Adipocyte (in vitro differentiated cells): Measurements from ENCODE around the gene RRAD.

Experiments
- DNase-seq: peaks from one replicate; pipeline ENCODE4 v3.0.0-alpha.2; 2015; ENCODE audit warnings: low read depth
- H3K27me3 ChIP-seq: replicated peaks from 2 replicates; pipeline ENCODE4 v1.7.0; 2013; ENCODE audit warnings: mild to moderate bottlenecking, low read length, moderate library complexity; ENCODE audit not compliant: control insufficient read depth, insufficient read depth
- H3K36me3 ChIP-seq: 2 replicates; pipeline ENCODE4 v1.7.0; 2013; ENCODE audit warnings: low read length, mild to moderate bottlenecking, moderate library complexity; ENCODE audit not compliant: control insufficient read depth, insufficient read depth, severe bottlenecking
- H3K4me1 ChIP-seq: 2 replicates; pipeline ENCODE4 v1.7.0; 2013; ENCODE audit warnings: mild to moderate bottlenecking, low read length, moderate library complexity; ENCODE audit not compliant: control insufficient read depth, insufficient read depth
- H3K4me3 ChIP-seq: 2 replicates; pipeline ENCODE4 v1.7.0; 2013; ENCODE audit warnings: mild to moderate bottlenecking, low read length, moderate library complexity
- H3K9ac ChIP-seq: 2 replicates; pipeline ENCODE4 v1.7.0; 2013; ENCODE audit warnings: mild to moderate bottlenecking, low read length, moderate library complexity
- H3K9me3 ChIP-seq: 2 replicates; pipeline ENCODE4 v1.7.0; 2013; ENCODE audit warnings: mild to moderate bottlenecking, low read length, moderate library complexity; ENCODE audit not compliant: control insufficient read depth

The RRAD gene

GRCh38 chr16:66919569-66920298, 5.6 kb downstream of the RRAD start:
- no peak for DNase-seq
- H3K4me1 ChIP-seq: peaks cover 13% of the 10 kb centered on the region
- peaks cover 50% of the 10 kb centered on the region for H3K27me3 ChIP-seq

GRCh38 chr16:66918803-66919568, 6.3 kb downstream of the RRAD start, which contains the start of gene CDH16:
Gene CDH16 (minus strand): TSS chr16:66918885. CDS start chr16:66918065, 820 bp downstream.
- H3K9ac ChIP-seq: no peak within 1 kb of the TSS
- peaks cover 12% of the 10 kb centered on the region for H3K4me1 ChIP-seq
- H3K27me3 ChIP-seq: peaks cover 56% of the 10 kb centered on the region
- H3K4me3 ChIP-seq: no peak within 1 kb of the TSS
- DNase-seq: no peak
- H3K36me3 ChIP-seq: no peaks in the 10 kb centered on the region
- H3K9me3 ChIP-seq: no peaks in the 10 kb centered on the region

More at GRCh38 chr16:66919569-66920298, 5.6 kb downstream of the RRAD start:
- H3K4me3 ChIP-seq: no peak overlapping the region
- no peak overlapping the region for H3K9ac ChIP-seq
- H3K9me3 ChIP-seq: no peaks in the 10 kb centered on the region
- H3K36me3 ChIP-seq: no peaks in the 10 kb centered on the region

GRCh38 chr16:66918355-66918754, 7.0 kb downstream of the RRAD start:
- no peaks in the 10 kb centered on the region for H3K9me3 ChIP-seq
- no peak overlapping the region for H3K9ac ChIP-seq
- no peak overlapping the region for H3K4me3 ChIP-seq
- DNase-seq: no peak
- peaks cover 57% of the 10 kb centered on the region for H3K27me3 ChIP-seq
- no peaks in the 10 kb centered on the region for H3K36me3 ChIP-seq
- peaks cover 6% of the 10 kb centered on the region for H3K4me1 ChIP-seq

GRCh38 chr16:66917741-66918140, 7.6 kb downstream of the RRAD start:
- Histone ChIP-seq H3K9ac (no peak overlapping the region), H3K27me3 (peaks cover 57% of the 10 kb centered on the region), H3K4me3 (no peak overlapping the region), H3K9me3 (no peaks in the 10 kb centered on the region), H3K4me1 (no peaks in the 10 kb centered on the region), H3K36me3 (no peaks in the 10 kb centered on the region)
- no peak for DNase-seq

- Histone ChIP-seq H3K4me1 (no peaks in the 10 kb centered on the region), H3K27me3 (peaks cover 54% of the 10 kb centered on the region), H3K9ac (no peak overlapping the region), H3K9me3 (no peaks in the 10 kb centered on the region), H3K4me3 (no peak overlapping the region), H3K36me3 (no peaks in the 10 kb centered on the region)
- no peak for DNase-seq
Measured at GRCh38 chr16:66916518-66916917, 8.8 kb downstream of the RRAD start.

GRCh38 chr16:66915041-66915440, 10.3 kb downstream of the RRAD start:
- H3K27me3 ChIP-seq: peaks cover 54% of the 10 kb centered on the region
- no peak overlapping the region for H3K9ac ChIP-seq
- H3K9me3 ChIP-seq: no peaks in the 10 kb centered on the region
- no peaks in the 10 kb centered on the region for H3K4me1 ChIP-seq
- DNase-seq: no peak
- H3K36me3 ChIP-seq: no peaks in the 10 kb centered on the region
- no peak overlapping the region for H3K4me3 ChIP-seq

- no peaks in the 10 kb centered on the region for H3K36me3 ChIP-seq
- no peaks in the 10 kb centered on the region for H3K9me3 ChIP-seq
- no peak overlapping the region for H3K9ac ChIP-seq
- DNase-seq: no peak
- peaks cover 54% of the 10 kb centered on the region for H3K27me3 ChIP-seq
- no peak overlapping the region for H3K4me3 ChIP-seq
- no peaks in the 10 kb centered on the region for H3K4me1 ChIP-seq
Measured at GRCh38 chr16:66914541-66914940, 10.8 kb downstream of the RRAD start.

GRCh38 chr16:66913711-66914110, 11.6 kb downstream of the RRAD start:
- no peaks in the 10 kb centered on the region for H3K9me3 ChIP-seq
- no peaks in the 10 kb centered on the region for H3K4me1 ChIP-seq
- H3K4me3 ChIP-seq: no peak overlapping the region
- no peaks in the 10 kb centered on the region for H3K36me3 ChIP-seq
- DNase-seq: no peak
- no peak overlapping the region for H3K9ac ChIP-seq
- peaks cover 50% of the 10 kb centered on the region for H3K27me3 ChIP-seq

- H3K36me3 ChIP-seq: no peaks in the 10 kb centered on the region
- no peak overlapping the region for H3K4me3 ChIP-seq
- H3K27me3 ChIP-seq: peaks cover 52% of the 10 kb centered on the region
- no peaks in the 10 kb centered on the region for H3K4me1 ChIP-seq
- H3K9ac ChIP-seq: no peak overlapping the region
- no peaks in the 10 kb centered on the region for H3K9me3 ChIP-seq
- DNase-seq: no peak
Measured at GRCh38 chr16:66913081-66913480, 12.3 kb downstream of the RRAD start.

- Histone ChIP-seq H3K4me1 (no peaks in the 10 kb centered on the region), H3K9ac (no peak overlapping the region), H3K9me3 (no peaks in the 10 kb centered on the region), H3K27me3 (peaks cover 52% of the 10 kb centered on the region), H3K36me3 (no peaks in the 10 kb centered on the region), H3K4me3 (no peak overlapping the region)
- no peak for DNase-seq
Measured at GRCh38 chr16:66911801-66912200, 13.5 kb downstream of the RRAD start.

GRCh38 chr16:66911112-66911511, 14.2 kb downstream of the RRAD start:
- DNase-seq: no peak
- H3K9ac ChIP-seq: no peak overlapping the region
- peaks cover 48% of the 10 kb centered on the region for H3K27me3 ChIP-seq

More at GRCh38 chr16:66911112-66911511, 14.2 kb downstream of the RRAD start:
- Histone ChIP-seq H3K36me3 (no peaks in the 10 kb centered on the region), H3K9me3 (no peaks in the 10 kb centered on the region), H3K4me3 (no peak overlapping the region), H3K4me1 (no peaks in the 10 kb centered on the region)
